ENCODE results near the gene GZMM.

GRCh38 chr19:497869-498510 lies 45.9 kb upstream of the GZMM start:
- no peak for TF ChIP-seq CTCF (IDR thresholded peaks at IDR 0.05)
- no peak for TF ChIP-seq POLR2A (IDR thresholded peaks at IDR 0.05)
- TF ChIP-seq POLR2AphosphoS5 (IDR thresholded peaks at IDR 0.05): no peak
- TF ChIP-seq EP300 (IDR thresholded peaks at IDR 0.05): no peak

Measured in upper lobe of left lung (tissue), 4 donors.